OCI-LY3 (cell line): ENCODE measurements around the gene CHMP6.
A peak's percentile ranks its signal among the peaks of the same experiment; 100 is the strongest.

ENCODE experiments used
- H2AFZ ChIP-seq: fragments of 200-600, 300-600 bp; shearing (Covaris generic); 2 replicates; pipeline ENCODE4 v1.6.0; 2014; ENCODE audit warnings: antibody characterized with exemption, low read depth, low read length
- H3K27ac ChIP-seq: fragments of 200-600, 300-600 bp; sonication (generic); 2 replicates; pipeline ENCODE4 v1.5.1; 2014; ENCODE audit warnings: mild to moderate bottlenecking, low read length, moderate library complexity, mixed read lengths
- H3K27me3 ChIP-seq: fragments of 200-600, 300-600 bp; sonication (generic); 2 replicates; pipeline ENCODE4 v1.6.1; 2014; ENCODE audit warnings: low read depth, low read length, mixed read lengths
- H3K36me3 ChIP-seq: fragments of 200-600, 300-600 bp; sonication (generic); replicated peaks from 2 replicates; pipeline ENCODE3; 2014; ENCODE audit warnings: low read depth, low read length, mixed read lengths
- H3K4me1 ChIP-seq: fragments of 300-600, 200-600 bp; sonication (generic); 2 replicates; pipeline ENCODE4 v1.6.1; 2014; ENCODE audit warnings: low read length, mixed read lengths
- H3K4me2 ChIP-seq: fragments of 200-600, 300-600 bp; sonication (generic); 2 replicates; pipeline ENCODE4 v1.6.1; 2014; ENCODE audit warnings: low read length, mixed read lengths
- H3K4me3 ChIP-seq: fragments of 300-600, 200-600 bp; sonication (generic); 2 replicates; pipeline ENCODE4 v1.5.1; 2014; ENCODE audit warnings: antibody characterized with exemption, mild to moderate bottlenecking, low read length, moderate library complexity
- H3K79me2 ChIP-seq: fragments of 300-600, 200-600 bp; shearing (Covaris generic); 2 replicates; pipeline ENCODE4 v1.6.1; 2014; ENCODE audit warnings: mild to moderate bottlenecking, low read length, mixed read lengths
- H3K9ac ChIP-seq: fragments of 300-600, 200-600 bp; shearing (Covaris generic); 2 replicates; pipeline ENCODE4 v1.6.0; 2014; ENCODE audit warnings: mild to moderate bottlenecking, low read length, moderate library complexity
- H3K9me3 ChIP-seq: fragments of 200-600, 300-600 bp; shearing (Covaris generic); 2 replicates; pipeline ENCODE4 v1.6.1; 2014; ENCODE audit warnings: low read length, mixed read lengths; ENCODE audit not compliant: insufficient read depth
- H4K20me1 ChIP-seq: fragments of 200-600, 300-600 bp; sonication (generic); 2 replicates; pipeline ENCODE4 v1.6.1; 2016; ENCODE audit warnings: low read length, mixed read lengths; ENCODE audit not compliant: insufficient read depth
- CTCF ChIP-seq: fragments of 200-600, 300-600 bp; sonication (generic); IDR thresholded peaks from 2 replicates; pipeline ENCODE4 v1.5.1; 2014; ENCODE audit warnings: antibody characterized with exemption, low read length, low read depth
- EZH2phosphoT487 ChIP-seq: fragments of 200-600 bp; shearing (Covaris generic); IDR thresholded peaks from 2 replicates; pipeline ENCODE4 v1.6.1; 2018; ENCODE audit warnings: antibody characterized with exemption, mixed run types, low read depth

Gene CHMP6

GRCh38 chr17:80991645-80992076, at the start of gene CHMP6:
Gene CHMP6 (plus strand): TSS chr17:80991841. CDS start chr17:80991919, 78 bp downstream.
- no peaks in the 10 kb centered on the region for H3K36me3 ChIP-seq
- peaks cover 19% of the 10 kb centered on the region for H3K4me1 ChIP-seq
- peaks cover 9% of the 10 kb centered on the region for H3K79me2 ChIP-seq
- peak within 1 kb of the TSS; percentile 96 for H2AFZ ChIP-seq
- peak within 1 kb of the TSS; percentile 97 for H3K4me2 ChIP-seq
- H3K9me3 ChIP-seq: no peaks in the 10 kb centered on the region
- no peak within 1 kb of the TSS for H3K27ac ChIP-seq
- TF ChIP-seq CTCF (no peak), EZH2phosphoT487 (no peak)
- H4K20me1 ChIP-seq: no peaks in the 10 kb centered on the region
- peak within 1 kb of the TSS; percentile 84 for H3K4me3 ChIP-seq
- peak within 1 kb of the TSS; percentile 72 for H3K9ac ChIP-seq
- peaks cover 16% of the 10 kb centered on the region for H3K27me3 ChIP-seq

GRCh38 chr17:80942423-80943345, 49.0 kb upstream of the CHMP6 start:
- Histone ChIP-seq H3K27me3 (no peaks in the 10 kb centered on the region), H4K20me1 (no peaks in the 10 kb centered on the region)
- TF ChIP-seq CTCF (no peak), EZH2phosphoT487 (no peak)

GRCh38 chr17:80943346-80944145, 48.1 kb upstream of the CHMP6 start:
- Histone ChIP-seq H3K9me3 (no peaks in the 10 kb centered on the region), H3K4me2 (no peak overlapping the region), H2AFZ (no peak overlapping the region), H3K4me1 (no peaks in the 10 kb centered on the region), H3K27ac (no peak overlapping the region), H3K9ac (no peak overlapping the region), H3K27me3 (no peaks in the 10 kb centered on the region), H3K36me3 (peaks cover 11% of the 10 kb centered on the region), H3K4me3 (no peak overlapping the region), H4K20me1 (no peaks in the 10 kb centered on the region), H3K79me2 (no peaks in the 10 kb centered on the region)
- TF ChIP-seq CTCF: no peak
- no peak for TF ChIP-seq EZH2phosphoT487

More at GRCh38 chr17:80942423-80943345, 49.0 kb upstream of the CHMP6 start:
- Histone ChIP-seq H3K4me1 (no peaks in the 10 kb centered on the region), H3K79me2 (no peaks in the 10 kb centered on the region), H3K9ac (no peak overlapping the region), H3K4me3 (no peak overlapping the region), H3K27ac (no peak overlapping the region), H2AFZ (no peak overlapping the region), H3K9me3 (no peaks in the 10 kb centered on the region), H3K4me2 (no peak overlapping the region), H3K36me3 (peaks cover 11% of the 10 kb centered on the region)

- H3K4me2 ChIP-seq: no peak overlapping the region
- H3K27me3 ChIP-seq: no peaks in the 10 kb centered on the region
- no peak overlapping the region for H2AFZ ChIP-seq
- no peaks in the 10 kb centered on the region for H4K20me1 ChIP-seq
- no peak overlapping the region for H3K4me3 ChIP-seq
- no peak overlapping the region for H3K27ac ChIP-seq
- H3K79me2 ChIP-seq: no peaks in the 10 kb centered on the region
- no peak overlapping the region for H3K9ac ChIP-seq
- H3K9me3 ChIP-seq: no peaks in the 10 kb centered on the region
- no peaks in the 10 kb centered on the region for H3K4me1 ChIP-seq
- peaks cover 11% of the 10 kb centered on the region for H3K36me3 ChIP-seq
- no peak for TF ChIP-seq CTCF
- no peak for TF ChIP-seq EZH2phosphoT487
Observed at GRCh38 chr17:80944326-80944725, 47.3 kb upstream of the CHMP6 start.
